Stimulated activated memory B cell treated with anti-CD40 and anti-IgM and Interleukin-4, amounts not matched to agents 10 μg/mL and 1 μg/mL and 100 μg/mL, for 72 hours (primary cell): ENCODE data around the gene TBC1D10A.

ENCODE experiments used
- ATAC-seq: fragments of 150-1000 bp; cut with Tn5 transposase; 2 replicates; pipeline ENCODE4 v1.10.0; 2021
- H3K27ac Mint-ChIP-seq: one replicate; pipeline ENCODE4 v1.8.0; 2022; ENCODE audit warnings: mild to moderate bottlenecking, mixed read lengths
- H3K27me3 Mint-ChIP-seq: one replicate; pipeline ENCODE4 v1.8.0; 2022; ENCODE audit warnings: mixed read lengths
- H3K36me3 Mint-ChIP-seq: one replicate; pipeline ENCODE4 v1.8.0; 2022; ENCODE audit warnings: mixed read lengths
- H3K4me1 Mint-ChIP-seq: one replicate; pipeline ENCODE4 v1.8.0; 2022; ENCODE audit warnings: mixed read lengths
- H3K4me3 Mint-ChIP-seq: one replicate; pipeline ENCODE4 v1.8.0; 2022; ENCODE audit warnings: mild to moderate bottlenecking, moderate library complexity, mixed read lengths
- H3K9me3 Mint-ChIP-seq: one replicate; pipeline ENCODE4 v1.8.0; 2022; ENCODE audit warnings: mixed read lengths

Gene TBC1D10A

GRCh38 chr22:30248484-30248883, 78.3 kb downstream of the TBC1D10A start:
- Mint-ChIP-seq H3K4me3 (no peak overlapping the region), H3K4me1 (peaks cover 48% of the 10 kb centered on the region), H3K27me3 (peaks cover 48% of the 10 kb centered on the region), H3K27ac (no peak overlapping the region), H3K36me3 (no peaks in the 10 kb centered on the region), H3K9me3 (no peaks in the 10 kb centered on the region)
- ATAC-seq = no peak

- H3K4me1 Mint-ChIP-seq = peaks cover 46% of the 10 kb centered on the region
- H3K27ac Mint-ChIP-seq = no peak overlapping the region
- no peaks in the 10 kb centered on the region for H3K36me3 Mint-ChIP-seq
- peaks cover 48% of the 10 kb centered on the region for H3K27me3 Mint-ChIP-seq
- ATAC-seq = no peak
- no peak overlapping the region for H3K4me3 Mint-ChIP-seq
- H3K9me3 Mint-ChIP-seq = no peaks in the 10 kb centered on the region
Observed at GRCh38 chr22:30247974-30248373, 78.8 kb downstream of the TBC1D10A start.

- ATAC-seq = no peak
Observed at GRCh38 chr22:30247561-30247960, 79.2 kb downstream of the TBC1D10A start.

GRCh38 chr22:30246814-30247376, 79.8 kb downstream of the TBC1D10A start:
- peak overlapping the region; percentile 50 for H3K4me3 Mint-ChIP-seq
- ATAC-seq = no peak
- peaks cover 39% of the 10 kb centered on the region for H3K4me1 Mint-ChIP-seq
- no peaks in the 10 kb centered on the region for H3K36me3 Mint-ChIP-seq
- peak overlapping the region; percentile 4 for H3K27ac Mint-ChIP-seq
- peaks cover 48% of the 10 kb centered on the region for H3K27me3 Mint-ChIP-seq
- no peaks in the 10 kb centered on the region for H3K9me3 Mint-ChIP-seq

More at GRCh38 chr22:30247561-30247960, 79.2 kb downstream of the TBC1D10A start:
- Mint-ChIP-seq H3K27ac (no peak overlapping the region), H3K4me3 (no peak overlapping the region), H3K36me3 (no peaks in the 10 kb centered on the region), H3K27me3 (peaks cover 48% of the 10 kb centered on the region), H3K9me3 (no peaks in the 10 kb centered on the region), H3K4me1 (peaks cover 42% of the 10 kb centered on the region)

DNA sequence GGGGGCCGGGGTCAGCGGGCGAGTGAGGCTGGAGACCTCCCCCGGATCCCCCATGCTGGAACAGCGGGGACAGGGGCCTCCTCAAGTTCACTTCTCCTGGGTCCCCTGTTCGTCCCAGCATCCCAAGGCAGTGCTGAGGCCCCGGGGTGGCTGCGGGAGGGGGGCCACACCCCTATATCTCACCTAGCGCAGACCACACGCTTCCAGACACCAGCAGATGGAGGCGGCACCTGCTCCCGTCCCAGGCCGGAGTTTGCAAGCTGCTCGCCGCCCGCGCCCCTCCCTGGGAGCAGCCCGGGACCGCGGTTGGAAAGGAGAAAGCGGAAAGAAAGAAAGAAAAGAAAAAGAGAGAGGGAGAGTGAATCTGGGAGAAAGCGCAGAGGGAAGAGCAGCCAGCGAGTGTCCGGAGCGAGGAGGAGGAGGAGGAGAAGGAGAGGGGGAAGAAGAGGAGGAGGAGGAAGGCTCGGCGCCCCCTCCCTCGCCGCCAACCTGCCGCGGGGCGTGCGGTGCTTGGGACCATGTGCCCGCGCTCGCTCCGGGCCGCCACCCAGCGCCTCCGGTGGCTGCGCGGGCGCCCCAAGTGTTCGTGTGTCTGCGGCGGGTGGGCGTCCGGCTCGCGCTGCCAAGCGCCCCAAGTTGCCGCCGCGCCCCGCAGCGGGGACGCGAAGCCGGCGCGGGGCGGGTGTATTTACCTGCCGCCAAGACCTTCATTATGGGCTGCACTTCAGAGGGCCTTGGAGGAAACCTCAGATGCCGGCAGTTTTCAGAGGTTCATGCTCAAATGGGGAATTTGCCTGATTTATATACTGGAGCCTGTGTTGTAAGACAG, 80.5 kb downstream of the TBC1D10A start, which contains the start of gene LIF:
TSS of gene LIF (minus strand) at position 775 of the 829 bp plus-strand sequence. CDS start at position 711, 64 bp downstream.
- peaks cover 43% of the 10 kb centered on the region for H3K4me1 Mint-ChIP-seq
- H3K27me3 Mint-ChIP-seq = peaks cover 48% of the 10 kb centered on the region
- no peaks in the 10 kb centered on the region for H3K9me3 Mint-ChIP-seq
- ATAC-seq = peak; percentile 31
- peak within 1 kb of the TSS; percentile 77 for H3K4me3 Mint-ChIP-seq
- peak within 1 kb of the TSS; percentile 4 for H3K27ac Mint-ChIP-seq
- no peaks in the 10 kb centered on the region for H3K36me3 Mint-ChIP-seq

- Mint-ChIP-seq H3K36me3 (no peaks in the 10 kb centered on the region), H3K27me3 (peaks cover 48% of the 10 kb centered on the region), H3K4me1 (peaks cover 44% of the 10 kb centered on the region), H3K9me3 (no peaks in the 10 kb centered on the region), H3K4me3 (peak overlapping the region; percentile 77), H3K27ac (peak overlapping the region; percentile 4)
- no peak for ATAC-seq
Observed at GRCh38 chr22:30245181-30245984, 81.4 kb downstream of the TBC1D10A start.

DNA sequence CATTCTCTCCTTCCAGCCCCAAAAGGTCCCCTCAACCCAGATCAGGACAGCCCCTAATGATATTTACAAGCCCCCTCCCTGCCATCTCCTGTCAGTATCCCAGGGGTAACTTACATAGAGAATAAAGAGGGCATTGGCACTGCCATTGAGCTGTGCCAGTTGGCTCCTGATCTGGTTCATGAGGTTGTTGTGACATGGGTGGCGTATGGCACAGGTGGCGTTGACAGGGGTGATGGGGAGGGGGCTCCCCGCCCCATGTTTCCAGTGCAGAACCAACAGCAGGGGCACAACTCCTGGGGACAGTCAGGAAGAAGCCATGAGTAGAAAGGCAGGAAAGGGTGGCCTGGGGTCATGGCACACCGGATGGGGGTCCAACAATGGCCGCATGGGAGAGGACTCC, 82.1 kb downstream of the TBC1D10A start:
- Mint-ChIP-seq H3K4me3 (no peak overlapping the region), H3K36me3 (no peaks in the 10 kb centered on the region), H3K27ac (no peak overlapping the region), H3K9me3 (no peaks in the 10 kb centered on the region), H3K4me1 (peaks cover 45% of the 10 kb centered on the region), H3K27me3 (peaks cover 48% of the 10 kb centered on the region)
- ATAC-seq = no peak

DNA sequence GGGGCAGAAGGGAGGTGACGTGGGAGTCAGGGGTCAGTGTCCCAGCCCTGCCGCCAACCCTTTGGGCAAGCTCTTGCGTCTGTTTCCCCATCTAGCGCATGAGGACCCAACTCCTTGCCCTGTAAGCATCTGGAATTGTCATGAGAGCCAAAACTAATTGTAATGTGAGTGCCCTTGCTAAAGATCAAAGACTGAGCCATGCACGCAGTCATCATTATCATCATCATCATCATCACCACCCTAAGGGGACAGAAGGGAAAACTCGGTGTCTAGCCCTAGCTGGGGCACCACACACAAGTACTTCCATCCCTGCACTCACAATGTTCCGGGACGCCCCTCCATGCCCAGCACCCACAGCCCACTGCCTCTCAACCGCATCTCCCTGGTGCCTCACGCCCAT, 82.7 kb downstream of the TBC1D10A start:
- peaks cover 46% of the 10 kb centered on the region for H3K27me3 Mint-ChIP-seq
- ATAC-seq = no peak
- H3K4me1 Mint-ChIP-seq = peaks cover 45% of the 10 kb centered on the region
- H3K36me3 Mint-ChIP-seq = no peaks in the 10 kb centered on the region
- H3K4me3 Mint-ChIP-seq = no peak overlapping the region
- H3K27ac Mint-ChIP-seq = no peak overlapping the region
- H3K9me3 Mint-ChIP-seq = no peaks in the 10 kb centered on the region

GRCh38 chr22:30243661-30244060, 83.1 kb downstream of the TBC1D10A start:
- Mint-ChIP-seq H3K27ac (no peak overlapping the region), H3K27me3 (peaks cover 42% of the 10 kb centered on the region), H3K9me3 (no peaks in the 10 kb centered on the region), H3K36me3 (no peaks in the 10 kb centered on the region), H3K4me1 (peaks cover 45% of the 10 kb centered on the region), H3K4me3 (no peak overlapping the region)
- ATAC-seq = no peak
